8988T (cell line): ENCODE results near the gene ABHD17C.
A peak's percentile ranks its signal among the peaks of the same experiment; 100 is the strongest.

Source experiments
- DNase-seq: peaks from one replicate; pipeline ENCODE4 v3.0.0; 2011

Gene ABHD17C

DNA sequence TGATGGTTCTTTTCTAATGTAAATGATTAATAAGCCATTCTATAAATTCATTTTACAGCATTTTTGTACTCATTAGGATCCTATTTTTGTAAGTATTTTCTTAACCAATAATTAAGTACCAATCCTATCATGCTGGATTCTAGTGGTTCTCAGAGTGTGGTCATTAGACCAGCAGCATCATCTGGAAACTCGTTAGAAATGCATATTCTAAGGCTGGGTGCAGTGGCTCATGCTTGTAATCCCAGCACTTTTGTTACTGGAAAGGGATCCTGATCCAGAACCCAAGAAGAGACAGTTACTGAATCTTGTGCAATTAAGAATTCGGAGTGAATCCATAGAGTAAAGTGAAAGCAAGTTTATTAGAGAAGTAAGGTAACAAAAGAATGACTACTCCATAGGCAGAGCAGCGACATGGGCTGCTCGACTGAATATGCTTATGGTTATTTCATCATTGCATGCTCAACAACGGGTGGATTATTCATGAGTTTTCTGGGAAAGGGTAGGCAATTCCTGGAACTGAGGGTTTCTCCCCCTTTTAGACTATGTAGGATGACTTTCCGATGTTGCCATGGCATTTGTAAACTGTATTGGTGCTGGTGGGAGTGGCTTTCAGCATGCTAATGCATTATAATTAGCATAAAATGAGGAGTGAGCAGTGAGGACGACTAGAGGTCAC lies 74.2 kb downstream of the ABHD17C start:
- DNase-seq: no peak

DNA sequence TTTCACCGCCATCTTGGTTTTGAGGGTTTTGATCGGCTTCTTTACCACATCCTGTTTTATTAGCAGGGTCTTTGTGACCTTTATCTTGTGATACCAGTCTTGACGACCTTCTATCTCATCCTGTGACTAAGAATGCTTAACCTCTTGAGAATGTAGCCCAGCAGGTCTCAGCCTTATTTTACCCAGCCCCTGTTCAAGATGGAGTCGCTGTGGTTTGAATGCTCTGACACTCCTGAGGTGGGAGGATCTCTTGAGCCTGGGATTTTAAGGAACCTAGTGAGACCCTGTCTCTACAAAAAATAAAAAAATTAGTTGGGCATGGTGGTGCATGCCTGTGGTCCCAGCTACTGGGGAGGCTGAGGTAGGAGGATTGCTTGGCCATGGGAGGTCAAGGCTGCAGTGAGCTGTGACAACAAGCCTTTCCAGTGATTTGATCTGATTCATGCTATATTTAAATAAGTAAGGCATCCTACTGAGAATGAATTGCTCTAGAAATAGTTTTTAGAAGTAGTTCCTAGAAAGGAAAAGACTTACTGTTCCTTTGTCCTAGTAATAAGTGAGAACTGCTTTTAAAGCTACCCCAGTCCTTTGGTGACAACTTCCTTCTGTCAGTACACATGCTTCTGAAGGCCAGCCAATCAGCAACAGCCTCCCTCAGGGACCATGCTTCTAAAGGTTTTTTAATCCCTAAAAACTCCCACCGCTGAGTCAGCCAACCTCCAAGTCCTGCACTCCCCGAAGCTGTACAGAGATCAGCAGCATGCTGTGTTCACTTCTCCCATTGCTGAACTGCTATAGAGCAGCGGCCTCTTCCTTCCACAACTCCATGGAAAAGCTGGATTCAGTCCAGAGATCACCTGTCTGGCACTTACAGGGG lies 75.0 kb downstream of the ABHD17C start:
- no peak for DNase-seq

DNA sequence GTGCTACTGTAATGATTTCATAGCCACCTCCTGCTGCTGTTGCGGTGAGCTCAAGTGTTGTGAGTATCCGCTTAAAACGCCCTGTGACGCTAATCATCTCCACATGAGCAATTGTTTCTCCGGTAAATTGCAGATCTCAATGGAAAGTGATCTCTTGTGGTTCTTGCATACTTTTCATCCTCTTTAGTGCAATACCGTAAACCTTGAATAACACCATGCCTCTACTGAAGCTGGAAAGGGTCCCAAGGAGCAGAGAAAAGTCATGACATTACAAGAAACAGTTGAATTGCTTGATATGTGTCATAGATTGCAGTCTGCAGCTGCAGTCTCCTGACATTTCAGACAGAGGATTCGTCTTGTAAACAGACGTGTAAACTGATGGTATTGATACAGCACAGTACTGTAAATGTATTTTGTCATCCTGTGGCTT lies 78.0 kb downstream of the ABHD17C start:
- DNase-seq: no peak

DNA sequence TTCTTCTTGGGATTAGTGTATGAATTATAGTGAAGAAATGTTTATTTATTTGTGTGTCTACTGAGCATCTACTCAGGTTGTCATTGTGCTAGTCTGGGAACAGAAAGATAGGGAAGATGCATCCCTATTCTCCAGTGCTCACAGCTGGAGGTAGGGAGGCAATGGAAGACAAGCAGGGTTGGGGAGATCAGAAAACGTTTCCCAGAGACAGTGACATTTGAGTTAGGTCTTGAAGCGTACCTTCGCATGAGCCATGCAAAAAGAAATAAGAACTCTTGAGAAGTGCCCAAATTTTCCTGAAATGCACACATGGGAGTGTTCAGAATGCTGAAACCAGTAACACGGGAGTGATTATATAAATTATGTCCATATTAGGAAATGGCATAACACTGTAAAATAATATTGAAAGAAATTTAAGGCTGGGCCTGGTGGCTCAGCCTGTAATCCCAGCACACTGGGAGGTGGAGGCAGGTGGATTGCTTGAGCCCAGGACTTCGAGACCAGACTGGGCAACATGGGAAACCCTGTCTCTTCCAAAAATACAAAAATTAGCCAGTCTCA lies 78.8 kb downstream of the ABHD17C start:
- DNase-seq: no peak

DNA sequence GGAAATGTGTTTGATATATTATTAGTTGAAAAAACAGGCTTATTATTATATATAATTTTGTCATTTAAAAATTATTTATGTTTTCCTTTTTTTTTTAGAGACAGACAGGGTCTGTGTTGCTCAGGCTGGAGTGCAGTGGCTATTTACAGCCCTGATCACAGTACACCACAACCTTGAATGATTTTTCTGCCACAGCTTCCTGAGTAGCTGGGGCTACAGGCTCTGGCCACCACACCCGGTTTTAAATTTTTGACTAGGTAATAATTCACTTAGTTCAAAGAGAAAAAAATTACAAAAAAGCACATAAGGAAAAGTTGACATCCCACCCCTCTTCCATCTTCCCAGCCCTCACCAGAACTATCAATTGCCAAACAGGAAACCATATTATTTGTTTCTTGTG lies 79.4 kb downstream of the ABHD17C start:
- DNase-seq: no peak

DNA sequence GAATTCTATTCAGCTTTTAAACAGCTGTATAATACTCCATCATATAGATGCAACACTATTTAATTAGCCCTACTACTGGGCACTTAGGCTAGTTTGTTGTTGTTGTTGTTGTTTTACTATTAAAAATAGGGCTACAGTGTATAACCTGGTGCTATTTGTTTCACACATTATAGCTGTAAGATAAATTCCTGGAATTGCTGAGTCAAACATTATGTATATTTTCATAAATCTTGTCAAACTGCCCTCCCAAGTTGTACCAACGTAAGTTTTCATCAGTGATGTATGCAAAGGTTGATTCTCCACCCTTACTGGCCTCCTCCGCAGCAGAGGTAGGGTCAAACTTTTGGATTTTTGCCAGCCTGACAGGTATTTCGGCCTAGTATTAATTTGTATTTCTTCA lies 80.2 kb downstream of the ABHD17C start:
- DNase-seq: no peak

DNA sequence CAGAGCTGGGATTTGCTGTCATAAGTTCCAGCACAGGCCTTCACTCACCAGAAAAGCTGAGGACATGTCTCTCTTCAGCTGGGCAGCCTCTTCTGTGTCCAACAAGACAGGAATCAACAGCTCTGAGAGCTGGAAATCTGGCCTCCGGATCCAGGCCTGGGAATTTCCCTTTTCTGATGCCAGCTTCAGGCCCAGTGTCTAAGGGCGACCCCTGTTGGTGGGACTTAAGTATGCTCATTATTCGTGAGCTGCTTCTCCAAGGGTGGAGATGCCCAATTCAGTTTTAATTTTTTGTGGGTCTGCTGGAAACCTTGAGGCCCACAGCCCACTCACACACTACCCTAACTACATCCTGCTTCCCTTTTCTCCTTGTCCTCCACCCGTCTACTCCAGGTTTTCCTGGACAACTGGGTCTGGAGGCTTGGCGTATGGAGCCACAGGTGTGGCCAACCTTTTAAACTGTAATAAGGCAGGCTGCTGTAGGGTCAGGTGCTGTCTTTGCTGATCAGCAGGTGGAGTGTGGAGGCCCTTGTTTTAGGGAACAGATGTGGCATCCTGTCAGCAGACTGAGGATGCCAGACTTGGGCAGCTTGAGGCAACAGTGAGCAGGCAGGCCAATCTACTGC lies 81.4 kb downstream of the ABHD17C start:
- DNase-seq: peak; percentile 53

DNA sequence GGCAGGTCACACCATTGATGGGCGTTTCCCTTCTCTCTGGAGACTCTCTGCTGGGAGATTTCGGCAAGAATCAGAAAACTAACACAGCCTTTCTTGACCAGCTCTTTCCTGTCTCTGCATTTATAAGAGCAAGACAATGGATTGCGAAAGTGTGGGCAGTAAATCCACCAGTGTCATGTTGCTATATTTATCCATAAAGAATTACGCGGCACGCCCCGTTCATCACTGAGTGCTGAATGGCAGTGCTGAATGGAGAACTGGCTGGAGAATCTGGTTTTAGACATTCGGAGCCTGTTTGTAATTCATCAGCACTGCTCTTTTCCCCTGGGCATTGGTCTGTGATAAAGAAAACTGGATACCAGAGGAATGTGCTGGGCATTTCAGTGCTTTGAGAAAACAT lies 82.0 kb downstream of the ABHD17C start:
- no peak for DNase-seq

DNA sequence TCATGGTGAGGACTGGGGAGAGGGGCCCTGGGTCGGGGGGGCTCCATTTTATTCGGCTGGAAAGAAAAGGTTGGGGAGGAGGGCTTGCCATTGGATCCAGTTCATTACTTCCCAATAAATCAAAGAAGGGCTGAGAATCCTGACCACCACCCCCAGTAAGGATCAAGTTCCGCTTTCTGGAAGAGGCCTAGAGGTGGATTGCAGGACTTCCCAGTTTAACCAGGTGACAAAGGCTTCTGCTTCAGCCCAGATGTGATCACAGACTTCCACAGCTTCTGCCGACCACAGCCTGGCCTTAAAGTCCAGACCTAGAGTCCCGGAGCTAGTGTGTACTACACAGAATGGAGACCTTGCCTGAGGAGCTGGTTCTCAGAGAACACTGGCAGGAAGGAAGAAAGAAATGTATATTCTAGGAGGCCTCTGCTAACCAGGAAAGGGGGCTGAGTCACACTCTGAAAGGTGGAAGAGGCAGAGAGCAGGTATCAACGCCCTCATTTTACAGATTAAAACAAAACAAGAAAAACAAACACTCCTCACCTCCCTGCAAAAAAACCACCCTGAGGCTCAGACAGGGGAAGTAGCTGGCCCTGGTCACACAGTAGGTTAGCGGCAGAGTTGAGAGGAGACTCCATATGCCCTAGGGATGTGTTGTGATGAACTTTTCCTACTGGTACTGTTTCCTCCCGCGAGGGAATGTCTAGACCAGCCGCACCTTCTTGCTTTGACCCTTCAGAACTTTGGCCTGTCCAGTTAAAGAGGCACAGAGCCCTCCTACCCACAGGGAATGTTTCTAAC lies 82.9 kb downstream of the ABHD17C start:
- no peak for DNase-seq

DNA sequence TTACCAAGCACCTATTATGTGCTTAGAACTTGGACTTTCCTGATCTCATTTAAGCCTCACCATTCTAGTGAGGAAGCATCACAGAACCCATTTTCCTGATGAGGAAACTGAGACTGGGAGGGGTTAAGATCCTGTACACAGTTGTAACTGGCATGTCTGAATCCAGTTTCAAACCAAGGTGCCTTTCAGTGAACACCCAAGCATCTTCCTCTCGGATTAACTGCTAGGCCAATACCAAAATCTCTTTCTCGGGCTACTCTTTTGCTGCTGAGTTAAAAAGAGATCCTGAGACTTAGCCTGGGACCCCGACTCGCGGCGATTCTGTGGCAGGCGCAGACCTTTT lies 83.5 kb downstream of the ABHD17C start:
- no peak for DNase-seq

DNA sequence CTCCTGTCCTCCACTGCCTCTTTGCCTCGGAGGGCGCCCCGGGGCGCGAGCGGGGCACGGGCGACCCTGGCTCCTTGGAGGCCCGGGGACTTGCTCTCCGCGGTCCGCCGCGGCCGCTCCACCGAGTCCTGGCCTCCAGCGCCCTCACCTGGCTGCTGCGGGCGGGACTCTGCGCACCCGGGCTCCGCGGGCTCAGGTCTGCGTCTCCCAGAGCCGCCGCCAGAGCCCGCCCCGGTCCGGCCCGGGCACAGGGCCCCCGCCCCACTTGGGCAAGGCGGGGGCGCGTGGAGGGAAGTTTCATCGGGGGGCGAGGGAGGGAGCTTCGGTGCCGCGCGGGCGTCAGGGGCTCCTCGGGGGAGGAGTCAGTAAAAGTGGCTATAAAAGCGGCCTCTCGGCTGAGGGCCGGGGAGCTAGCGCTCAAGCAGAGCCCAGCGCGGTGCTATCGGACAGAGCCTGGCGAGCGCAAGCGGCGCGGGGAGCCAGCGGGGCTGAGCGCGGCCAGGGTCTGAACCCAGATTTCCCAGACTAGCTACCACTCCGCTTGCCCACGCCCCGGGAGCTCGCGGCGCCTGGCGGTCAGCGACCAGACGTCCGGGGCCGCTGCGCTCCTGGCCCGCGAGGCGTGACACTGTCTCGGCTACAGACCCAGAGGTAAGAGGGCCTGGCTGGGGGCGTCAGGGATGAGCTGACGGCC lies 84.0 kb downstream of the ABHD17C start, which contains the start of gene CEMIP:
Gene CEMIP (plus strand): TSS at position 407 of the 694 bp plus-strand sequence. CDS start 94,510 bp downstream, outside the sequence.
- DNase-seq: peak; percentile 67

DNA sequence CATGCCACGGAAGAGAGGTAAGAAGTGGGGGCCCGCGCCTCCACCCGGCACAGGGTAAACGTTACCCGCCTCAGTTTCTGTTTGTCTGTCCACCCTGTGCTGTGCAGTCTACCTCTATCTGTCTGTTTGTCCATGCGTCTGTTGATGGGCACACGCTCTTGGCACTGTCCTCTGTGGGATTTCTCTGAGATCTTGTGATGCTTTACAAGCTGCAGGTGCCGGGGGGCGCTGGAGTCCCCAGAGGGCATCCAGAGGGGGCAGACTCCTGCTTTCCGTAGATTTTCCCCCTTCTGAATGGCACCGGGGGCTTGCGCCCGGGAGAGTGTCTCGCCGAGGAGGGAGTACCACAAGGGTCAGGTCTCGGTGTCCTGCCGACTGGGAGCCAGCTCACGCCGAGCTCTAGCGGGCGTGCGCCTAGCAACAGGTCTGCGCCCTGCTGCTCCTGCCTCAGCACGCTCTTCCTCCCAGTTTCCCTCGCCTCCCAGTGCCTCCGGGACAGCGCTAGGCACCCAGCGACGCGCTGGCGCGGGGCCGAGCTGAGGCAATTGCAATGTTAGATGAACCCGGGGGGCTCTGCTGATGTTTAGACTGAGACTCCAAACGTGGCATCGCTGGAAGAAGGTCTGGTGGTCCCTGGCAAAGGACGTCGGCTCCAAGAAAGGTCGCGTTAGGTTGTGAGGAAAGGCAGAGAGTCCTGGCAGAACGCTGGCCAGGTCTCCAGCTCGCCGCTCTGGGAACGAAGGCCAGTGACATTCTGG lies 84.7 kb downstream of the ABHD17C start:
- peak; percentile 38 for DNase-seq

DNA sequence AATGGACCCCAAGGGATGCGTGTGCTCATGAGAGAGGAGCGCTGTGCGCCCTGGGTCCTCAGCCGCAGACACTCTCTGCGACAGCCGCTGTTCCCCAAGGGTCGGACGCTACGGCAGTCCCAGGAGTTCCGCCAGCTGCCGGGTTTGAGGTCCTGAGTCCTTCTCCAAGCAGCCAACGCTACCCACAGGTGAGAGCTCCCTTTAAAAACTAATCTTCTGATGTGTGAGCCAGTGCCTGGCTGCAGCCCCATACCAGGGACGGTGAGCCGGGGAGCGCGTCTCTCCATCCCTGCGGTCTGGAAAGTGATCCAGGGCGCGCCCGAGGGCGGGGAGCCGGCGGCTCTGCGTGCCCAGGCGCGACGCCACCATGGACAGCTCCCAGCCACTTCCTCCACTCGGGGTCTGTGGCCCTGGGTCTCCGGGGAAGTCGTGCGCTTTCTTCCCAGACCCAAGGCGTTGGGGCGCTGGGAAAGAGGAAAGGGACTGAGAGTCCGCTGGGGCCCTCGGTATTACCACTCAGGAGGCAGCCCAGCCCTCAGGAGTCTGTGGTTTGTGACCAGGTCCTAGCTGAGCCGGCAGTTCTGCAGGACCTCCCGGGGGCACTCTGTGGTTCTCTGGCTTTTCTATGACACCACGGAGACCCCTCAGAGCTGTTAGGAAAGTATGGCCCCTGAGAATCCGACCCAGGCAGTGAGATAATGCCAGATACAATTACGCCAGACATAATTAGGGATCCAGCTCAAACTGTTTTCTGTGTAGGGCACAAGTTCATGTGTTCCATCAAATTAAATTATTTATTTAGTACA lies 85.5 kb downstream of the ABHD17C start:
- peak; percentile 51 for DNase-seq

DNA sequence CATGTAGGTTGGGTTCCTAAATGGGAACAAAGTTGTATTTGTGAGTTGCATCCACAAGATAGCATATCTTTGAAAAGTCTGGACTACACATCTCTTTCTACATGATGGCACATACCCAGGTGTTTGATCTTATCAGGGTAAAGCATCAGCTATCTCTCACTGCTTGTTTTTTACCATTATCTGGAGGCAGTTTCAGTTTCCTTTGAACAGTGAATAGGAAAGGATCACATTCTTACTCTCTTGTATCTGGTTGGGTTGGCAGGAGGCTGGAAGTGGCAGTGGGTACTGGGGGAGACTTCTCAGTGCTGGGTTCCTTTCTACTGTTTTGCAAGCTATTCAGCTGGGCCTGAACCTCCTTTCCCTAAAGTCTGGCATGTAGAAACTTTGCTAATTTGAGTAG lies 88.2 kb downstream of the ABHD17C start:
- no peak for DNase-seq

DNA sequence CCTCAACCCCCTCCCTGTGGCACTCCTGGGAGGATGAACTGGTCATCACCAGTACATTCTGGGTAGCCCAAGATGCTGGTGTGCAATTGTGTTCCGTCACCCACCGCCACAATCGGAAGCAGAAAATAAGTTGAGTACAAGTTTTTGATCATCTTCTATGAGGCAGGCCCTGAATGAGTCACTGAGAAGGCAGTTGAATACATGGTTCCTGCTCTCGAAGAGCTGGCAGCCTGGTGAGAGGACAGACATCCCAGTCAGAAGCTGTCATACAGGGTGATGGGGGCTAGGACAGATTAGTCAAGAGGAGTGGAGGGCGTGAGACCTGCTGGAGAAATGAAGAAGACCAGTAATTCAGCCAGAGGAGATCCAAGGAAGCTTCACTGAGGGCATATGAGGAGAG lies 90.2 kb downstream of the ABHD17C start:
- no peak for DNase-seq

DNA sequence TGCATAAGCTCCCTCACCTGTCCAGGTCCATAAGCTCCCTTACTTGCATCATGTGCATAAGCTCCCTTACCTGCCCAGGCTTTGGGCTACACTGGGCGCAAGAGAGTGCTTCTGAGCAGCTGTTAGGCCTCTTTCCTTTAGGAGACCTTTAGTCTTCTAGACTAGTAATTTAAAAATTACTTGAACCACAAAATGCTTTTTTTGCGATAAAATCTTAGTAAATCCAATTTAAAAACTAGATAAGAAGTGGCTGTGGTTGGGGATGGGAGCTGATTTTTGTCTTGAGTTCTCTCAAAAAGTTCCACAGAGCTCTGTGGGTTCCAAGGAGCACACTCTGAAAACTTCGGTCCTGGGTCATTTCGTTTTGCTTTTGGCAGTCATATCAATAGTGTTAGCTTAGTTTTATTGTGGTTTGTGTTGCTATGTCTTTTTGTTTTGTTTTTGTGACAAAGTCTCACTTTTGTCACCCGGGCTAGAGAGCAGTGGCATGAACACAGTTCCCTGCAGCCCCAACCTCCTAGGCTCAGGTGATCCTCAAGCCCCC lies 90.8 kb downstream of the ABHD17C start:
- no peak for DNase-seq

DNA sequence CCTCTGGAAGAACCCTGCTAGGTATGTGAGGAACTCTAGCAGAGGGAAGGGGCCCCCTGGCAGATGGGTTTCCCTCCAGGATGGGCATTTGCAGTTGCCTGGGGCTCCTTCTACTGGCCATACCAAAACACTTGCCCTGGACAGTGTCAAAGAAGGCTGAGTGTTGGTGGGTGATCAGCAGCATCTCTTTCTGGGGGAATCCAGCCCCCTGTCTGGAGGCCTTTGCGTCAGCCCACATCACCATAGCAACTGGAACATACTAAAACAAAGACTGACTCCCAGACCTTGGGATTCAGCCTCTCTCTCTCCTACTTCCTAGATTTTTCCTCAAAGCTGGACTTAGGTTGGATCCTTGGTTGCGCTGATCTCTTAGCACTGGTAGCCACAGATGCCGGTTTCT lies 92.2 kb downstream of the ABHD17C start:
- DNase-seq: no peak

DNA sequence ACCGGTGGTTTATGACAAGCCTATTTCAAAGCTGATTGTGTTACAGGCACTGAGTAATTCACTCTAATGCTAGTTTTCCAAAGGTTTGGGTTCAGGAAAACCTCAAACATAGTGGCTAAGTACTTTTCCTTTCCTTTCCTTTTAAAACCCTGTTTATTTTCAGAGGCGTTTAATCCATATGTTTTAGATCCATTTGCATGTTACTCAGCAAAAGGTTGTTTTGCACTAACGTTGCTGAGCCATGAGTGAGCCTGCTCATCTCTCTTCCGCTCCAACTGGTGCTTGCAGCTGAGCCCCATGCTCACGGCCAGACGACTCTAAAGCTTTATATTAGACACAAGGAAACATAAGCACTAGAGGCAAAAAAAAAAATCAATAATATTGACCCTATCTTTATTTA lies 93.4 kb downstream of the ABHD17C start:
- no peak for DNase-seq

DNA sequence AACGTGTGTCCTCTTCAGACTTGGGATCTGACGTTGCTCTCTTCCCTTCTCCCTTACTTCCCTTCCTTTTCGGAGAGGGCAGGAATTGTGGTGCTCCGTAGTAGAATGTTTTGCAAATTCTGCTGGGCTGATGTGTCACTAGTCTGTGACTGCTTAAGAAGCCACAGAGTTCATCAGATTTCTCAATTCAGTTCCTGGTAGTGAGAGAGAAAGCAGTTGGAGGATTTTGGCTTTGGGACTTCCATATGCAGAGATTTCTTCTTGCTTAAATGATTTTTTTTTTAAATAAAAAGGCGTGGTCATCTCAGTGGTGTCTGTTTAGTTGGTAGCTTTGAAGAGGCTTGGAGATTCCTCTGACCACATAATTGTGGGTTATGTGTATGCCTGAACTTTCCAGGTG lies 94.2 kb downstream of the ABHD17C start:
- no peak for DNase-seq

DNA sequence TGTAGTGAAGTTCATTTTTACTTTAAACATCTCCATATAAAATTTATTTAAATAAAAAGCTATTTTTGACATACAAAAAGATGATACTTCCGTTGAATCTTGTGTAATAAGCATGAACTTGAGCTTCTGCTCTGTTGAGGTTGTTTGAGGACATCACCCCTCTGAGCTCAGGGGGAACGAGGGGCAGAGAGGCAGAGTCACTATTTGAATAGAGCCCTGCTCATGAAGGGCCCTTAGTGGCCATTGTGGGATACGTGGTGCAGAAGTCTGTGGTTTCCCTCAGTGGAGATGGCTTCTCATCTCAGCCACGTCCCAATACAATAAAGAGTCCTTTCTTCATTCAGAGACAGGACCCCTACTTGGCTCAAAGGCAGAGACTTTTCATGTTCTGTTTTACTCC lies 94.7 kb downstream of the ABHD17C start:
- no peak for DNase-seq
